A673 (cell line): Measurements from ENCODE around the gene PRDM1. TPM values are rescaled to one million over a fixed set of nuclear protein-coding genes. Genes with fewer than 3 reads are reported as not detected.

ENCODE experiments used
- BruUV-seq: library from RNA; stranded (reverse); fragments of 400-500 nt; replicated peaks from 2 replicates; lab custom pipeline; 2021; lab: Mats Ljungman, UMichigan
- CTCF ChIA-PET: fragments of 300-600 bp; sonication (Branson Sonifier 250); formaldehyde crosslinking; loops from one replicate; lab custom pipeline; 2022; ENCODE audit warnings: antibody characterized with exemption; lab: Charles Lee
- POLR2A ChIA-PET: fragments of 300-600 bp; sonication (Branson Sonifier 250); formaldehyde crosslinking; loops from one replicate; lab custom pipeline; 2022; ENCODE audit warnings: antibody characterized with exemption; ENCODE audit not compliant: low non-redundant PET; lab: Charles Lee
- DNase-seq: peaks from one replicate; pipeline ENCODE4 v3.0.0-alpha.2; 2015; ENCODE audit warnings: low spot score
- H3K27ac ChIP-seq: fragments of 200-600 bp; sonication (generic); 2 replicates; pipeline ENCODE4 v1.5.1; 2016; ENCODE audit warnings: mixed run types, low read depth, mild to moderate bottlenecking, mixed read lengths, antibody characterized with exemption, low read length; ENCODE audit not compliant: poor library complexity, severe bottlenecking
- H3K27me3 ChIP-seq: fragments of 200-600 bp; sonication (generic); replicated peaks from 2 replicates; pipeline ENCODE4 v1.6.1; 2017; ENCODE audit warnings: mixed run types, low read depth, mild to moderate bottlenecking, mixed read lengths, antibody characterized with exemption, low read length; ENCODE audit not compliant: insufficient read depth, poor library complexity
- H3K36me3 ChIP-seq: fragments of 200-600 bp; sonication (generic); 2 replicates; pipeline ENCODE4 v1.6.1; 2016; ENCODE audit warnings: mixed run types, mild to moderate bottlenecking, mixed read lengths, antibody characterized with exemption, low read length; ENCODE audit not compliant: insufficient read depth, poor library complexity, severe bottlenecking
- H3K4me1 ChIP-seq: fragments of 200-600 bp; sonication (generic); 2 replicates; pipeline ENCODE4 v1.6.1; 2017; ENCODE audit warnings: mixed run types, mild to moderate bottlenecking, mixed read lengths, antibody characterized with exemption, low read length; ENCODE audit not compliant: insufficient read depth, poor library complexity, severe bottlenecking
- H3K4me3 ChIP-seq: fragments of 200-600 bp; sonication (generic); 2 replicates; pipeline ENCODE4 v1.5.1; 2016; ENCODE audit warnings: low read depth, mixed run types, mild to moderate bottlenecking, mixed read lengths, low read length; ENCODE audit not compliant: poor library complexity, severe bottlenecking
- H3K9me3 ChIP-seq: fragments of 200-600 bp; sonication (generic); 2 replicates; pipeline ENCODE4 v1.6.1; 2016; ENCODE audit warnings: mixed run types, low read depth, mild to moderate bottlenecking, mixed read lengths, antibody characterized with exemption, low read length; ENCODE audit not compliant: poor library complexity, severe bottlenecking
- CTCF ChIP-seq: fragments of 300-800, 200-600 bp; sonication (generic); conservative IDR thresholded peaks from 2 replicates; pipeline ENCODE4 v1.5.1; 2017; ENCODE audit warnings: low read depth, mild to moderate bottlenecking, antibody characterized with exemption, low read length, moderate library complexity, mixed read lengths
- EZH2 ChIP-seq: fragments of 200-600 bp; sonication (generic); IDR thresholded peaks from 2 replicates; pipeline ENCODE4 v1.6.1; 2017; ENCODE audit warnings: borderline replicate concordance, low read depth, mild to moderate bottlenecking, mixed read lengths, antibody characterized with exemption, low read length; ENCODE audit not compliant: poor library complexity, severe bottlenecking
- intact Hi-C: fragments of 100-400 bp; cut with micrococcal nuclease; formaldehyde crosslinking; loops from one replicate; pipeline ENCODE4 v1.10.0; 2022; ENCODE audit not compliant: unreplicated experiment
- total RNA-seq: library from RNA; stranded (reverse); gene quantifications from 2 replicates; pipeline ENCODE4 v1.2.3, GENCODE V29; 2021

PRDM1 gene
- total RNA-seq, 1 experiment from 2014 or later = not detected

- BruUV-seq = no TSS peak
- TF ChIP-seq EZH2 (no peak), CTCF (no peak)
- no peak for DNase-seq
- intact Hi-C loops = no loop called here
- no peaks in the 10 kb centered on the region for H3K4me1 ChIP-seq
- no peak overlapping the region for H3K27ac ChIP-seq
- H3K4me3 ChIP-seq = no peak overlapping the region
- H3K27me3 ChIP-seq = no peaks in the 10 kb centered on the region
- ChIA-PET CTCF (no interaction called here), POLR2A (no interaction called here)
- H3K9me3 ChIP-seq = no peaks in the 10 kb centered on the region
- H3K36me3 ChIP-seq = no peaks in the 10 kb centered on the region
These were observed 30.1 kb downstream of the PRDM1 start for GRCh38 chr6:106116125-106116832.

GRCh38 chr6:106117579-106117978 is 31.4 kb downstream of the PRDM1 start:
- TF ChIP-seq CTCF (no peak), EZH2 (no peak)
- no TSS peak for BruUV-seq
- intact Hi-C loops = no loop called here
- Histone ChIP-seq H3K4me3 (no peak overlapping the region), H3K27ac (no peak overlapping the region), H3K27me3 (no peaks in the 10 kb centered on the region), H3K4me1 (no peaks in the 10 kb centered on the region), H3K9me3 (no peaks in the 10 kb centered on the region), H3K36me3 (no peaks in the 10 kb centered on the region)
- CTCF ChIA-PET = no interaction called here
- DNase-seq = no peak
- POLR2A ChIA-PET = no interaction called here

- DNase-seq = no peak
- H3K27ac ChIP-seq = no peak overlapping the region
- H3K4me3 ChIP-seq = no peak overlapping the region
- CTCF ChIA-PET = no interaction called here
- H3K36me3 ChIP-seq = no peaks in the 10 kb centered on the region
- no TSS peak for BruUV-seq
- no peaks in the 10 kb centered on the region for H3K27me3 ChIP-seq
- H3K9me3 ChIP-seq = no peaks in the 10 kb centered on the region
- no peaks in the 10 kb centered on the region for H3K4me1 ChIP-seq
- intact Hi-C loops = no loop called here
- POLR2A ChIA-PET = no interaction called here
- TF ChIP-seq EZH2 (no peak), CTCF (no peak)
These were observed 32.8 kb downstream of the PRDM1 start for GRCh38 chr6:106118835-106119431.
